GM13977 (cell line): ENCODE data around the gene EDEM3.
"Not testable (repeated sequence)": the region's sequence is repeated elsewhere in the genome, so short reads cannot be mapped to it uniquely, and the experiment has no call there.

Source experiments
- DNase-seq: peaks from one replicate; pipeline ENCODE4 v3.0.0; 2012; ENCODE audit warnings: low spot score
- in situ Hi-C: fragments of 300-500 bp; cut with MboI; formaldehyde crosslinking; loops from one replicate; pipeline ENCODE4 v1.12.0; 2022; ENCODE audit warnings: low sequenced_read_pairs, low pct_unique_long_range_greater_than_20kb, mixed read lengths, inconsistent platforms; ENCODE audit not compliant: unreplicated experiment
- TF ChIP-seq, protein P1 (sequence below): IDR thresholded peaks from 2 replicates; pipeline ENCODE4 v1.5.1; 2012; ENCODE audit warnings: mild to moderate bottlenecking, control low read depth; ENCODE audit not compliant: insufficient read depth; ENCODE audit errors: extremely low read depth, missing control alignments

EDEM3 gene

DNA sequence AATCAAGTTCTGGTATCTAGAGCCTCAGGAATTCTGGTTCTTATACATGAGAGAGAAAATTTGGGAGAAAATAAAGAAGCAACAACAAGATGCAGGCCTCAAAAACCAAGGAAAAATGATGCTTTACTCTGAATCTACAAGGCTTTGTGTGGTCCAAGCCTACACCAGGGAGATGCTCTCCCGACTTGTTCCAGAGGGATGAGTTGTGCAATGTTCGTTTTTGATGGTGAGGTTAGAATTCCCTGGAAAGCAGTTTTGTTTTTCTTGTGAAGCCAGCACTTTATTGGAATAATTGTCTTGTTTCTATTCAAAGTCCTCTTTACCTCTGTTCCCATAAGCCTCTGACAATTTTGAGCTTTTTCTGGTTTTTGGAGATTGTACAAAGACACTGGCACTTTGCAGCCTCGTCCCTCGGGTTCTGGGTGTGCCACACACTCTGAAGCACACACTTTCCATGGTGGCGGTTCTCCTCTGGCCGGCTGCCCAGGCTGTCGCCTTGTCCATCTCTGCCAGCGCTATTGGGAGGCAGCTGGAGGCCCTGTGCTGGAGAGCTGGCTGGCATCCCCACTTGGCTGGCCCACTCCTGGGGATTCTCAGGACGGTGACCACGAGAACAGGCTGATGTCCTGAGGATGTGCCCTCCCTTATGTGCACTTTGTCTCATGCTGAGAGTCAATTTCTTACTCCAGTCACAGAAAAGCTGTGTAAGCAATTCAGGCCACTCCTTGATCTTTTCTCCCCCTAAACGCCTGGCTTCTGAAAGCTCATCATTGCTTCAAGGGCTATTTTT lies 70.2 kb downstream of the EDEM3 start:
- no peak for DNase-seq
- in situ Hi-C loops, result no loop called here
- TF ChIP-seq, protein P1, sequence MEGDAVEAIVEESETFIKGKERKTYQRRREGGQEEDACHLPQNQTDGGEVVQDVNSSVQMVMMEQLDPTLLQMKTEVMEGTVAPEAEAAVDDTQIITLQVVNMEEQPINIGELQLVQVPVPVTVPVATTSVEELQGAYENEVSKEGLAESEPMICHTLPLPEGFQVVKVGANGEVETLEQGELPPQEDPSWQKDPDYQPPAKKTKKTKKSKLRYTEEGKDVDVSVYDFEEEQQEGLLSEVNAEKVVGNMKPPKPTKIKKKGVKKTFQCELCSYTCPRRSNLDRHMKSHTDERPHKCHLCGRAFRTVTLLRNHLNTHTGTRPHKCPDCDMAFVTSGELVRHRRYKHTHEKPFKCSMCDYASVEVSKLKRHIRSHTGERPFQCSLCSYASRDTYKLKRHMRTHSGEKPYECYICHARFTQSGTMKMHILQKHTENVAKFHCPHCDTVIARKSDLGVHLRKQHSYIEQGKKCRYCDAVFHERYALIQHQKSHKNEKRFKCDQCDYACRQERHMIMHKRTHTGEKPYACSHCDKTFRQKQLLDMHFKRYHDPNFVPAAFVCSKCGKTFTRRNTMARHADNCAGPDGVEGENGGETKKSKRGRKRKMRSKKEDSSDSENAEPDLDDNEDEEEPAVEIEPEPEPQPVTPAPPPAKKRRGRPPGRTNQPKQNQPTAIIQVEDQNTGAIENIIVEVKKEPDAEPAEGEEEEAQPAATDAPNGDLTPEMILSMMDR, result no peak

DNA sequence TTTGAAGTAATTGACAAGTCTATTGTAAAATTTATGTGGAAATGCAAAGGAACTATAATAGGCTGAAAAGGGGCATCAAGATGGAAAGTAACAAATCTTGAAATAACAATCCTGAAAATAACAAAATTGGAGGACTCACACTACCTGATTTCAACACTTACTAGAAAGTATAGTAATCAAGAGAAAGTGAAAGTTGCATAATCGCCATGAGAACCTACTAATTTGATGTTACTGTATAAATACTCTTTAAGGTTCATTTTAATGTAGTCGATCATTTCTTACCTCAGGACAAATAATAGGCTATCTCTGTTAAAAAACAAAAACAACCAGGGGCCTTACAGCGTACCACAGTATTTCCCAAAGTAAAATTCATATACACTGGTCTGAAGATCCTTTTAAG lies 71.7 kb downstream of the EDEM3 start:
- TF ChIP-seq, protein P1, result no peak
- in situ Hi-C loops, result no loop called here
- no peak for DNase-seq

DNA sequence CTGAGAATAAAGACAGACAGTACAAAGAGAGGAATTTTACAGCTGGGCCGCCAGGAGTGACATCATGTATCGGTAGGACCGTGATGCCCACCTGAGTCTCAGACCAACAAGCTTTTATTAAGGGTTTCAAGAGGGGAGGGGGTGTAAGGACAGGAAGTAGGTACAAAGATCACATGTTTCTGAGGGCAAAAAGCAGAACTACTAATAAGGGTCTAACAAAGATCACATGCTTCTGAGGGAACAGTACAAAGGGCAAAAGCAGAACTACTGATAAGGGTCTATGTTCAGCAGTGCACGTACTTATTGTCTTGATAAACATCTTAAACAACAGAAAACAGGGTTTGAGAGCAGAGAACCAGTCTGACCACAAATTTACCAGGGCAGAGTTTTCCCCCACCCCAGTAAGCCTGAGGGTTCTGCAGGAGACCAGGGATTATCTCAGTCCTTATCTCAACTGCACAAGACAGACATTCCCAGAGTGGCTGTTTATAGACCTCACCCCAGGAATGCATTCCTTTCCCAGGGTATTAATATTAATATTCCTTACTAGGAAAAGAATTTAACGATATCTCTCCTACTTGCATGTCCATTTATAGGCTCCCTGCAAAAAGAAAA lies 73.9 kb downstream of the EDEM3 start:
- in situ Hi-C loops, DNase-seq: not testable (repeated sequence)

DNA sequence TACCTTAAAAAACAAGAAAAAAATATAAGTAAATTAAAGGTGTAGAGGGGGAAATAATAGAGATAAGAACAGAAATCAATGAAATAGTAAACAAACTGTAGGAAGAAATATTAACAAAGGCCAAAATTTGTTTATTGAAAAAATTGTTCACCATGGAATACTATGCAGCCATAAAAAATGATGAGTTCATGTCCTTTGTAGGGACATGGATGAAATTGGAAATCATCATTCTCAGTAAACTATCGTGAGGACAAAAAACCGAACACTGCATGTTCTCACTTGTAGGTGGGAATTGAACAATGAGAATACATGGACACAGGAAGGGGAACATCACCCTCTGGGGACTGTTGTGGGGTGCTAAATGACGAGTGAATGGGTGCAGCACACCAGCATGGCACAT lies 75.2 kb downstream of the EDEM3 start:
- in situ Hi-C loops, DNase-seq: not testable (repeated sequence)

DNA sequence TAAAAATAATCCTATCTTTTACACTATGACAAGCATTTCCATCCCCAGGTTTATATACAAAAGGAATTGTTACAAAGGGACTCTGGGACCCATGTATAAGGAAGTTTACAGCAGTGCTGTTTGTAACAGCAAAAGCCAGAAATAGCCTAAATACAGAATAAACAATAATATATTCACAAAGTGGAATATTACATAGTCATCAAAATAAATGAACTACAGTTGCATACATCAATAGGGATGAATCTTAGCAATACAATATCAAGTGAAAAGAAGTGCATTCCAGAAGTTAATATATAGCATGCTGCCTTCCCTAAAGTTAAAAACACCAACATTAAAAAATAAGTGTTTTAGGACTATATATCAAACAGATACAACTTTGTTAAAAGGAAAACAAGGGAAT lies 77.3 kb downstream of the EDEM3 start:
- in situ Hi-C loops, result no loop called here
- TF ChIP-seq, protein P1, result no peak
- no peak for DNase-seq

DNA sequence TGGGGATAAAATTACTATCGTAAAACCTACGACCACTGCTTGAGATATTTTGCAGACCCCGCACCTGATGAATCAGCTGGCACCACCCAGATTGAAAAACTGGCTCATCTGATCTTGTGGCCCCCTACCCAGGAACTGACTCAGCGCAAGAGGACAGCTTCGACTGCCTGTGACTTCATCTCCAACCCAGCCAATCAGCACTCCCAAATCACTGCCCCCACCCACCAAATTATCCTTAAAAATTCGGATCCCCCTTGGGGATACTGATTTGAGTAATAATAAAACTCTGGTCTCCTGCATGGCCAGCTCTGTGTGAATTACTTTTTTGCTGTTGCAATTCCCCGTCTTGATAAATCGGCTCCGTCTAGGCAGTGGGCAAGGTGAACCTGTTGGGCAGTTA lies 81.4 kb downstream of the EDEM3 start:
- in situ Hi-C loops, result loop anchor here (25.0 kb wide), 2 partner anchors 436 to 586 kb away; no protein-coding TSS in a partner anchor
- DNase-seq, result no peak
- TF ChIP-seq, protein P1, result no peak

DNA sequence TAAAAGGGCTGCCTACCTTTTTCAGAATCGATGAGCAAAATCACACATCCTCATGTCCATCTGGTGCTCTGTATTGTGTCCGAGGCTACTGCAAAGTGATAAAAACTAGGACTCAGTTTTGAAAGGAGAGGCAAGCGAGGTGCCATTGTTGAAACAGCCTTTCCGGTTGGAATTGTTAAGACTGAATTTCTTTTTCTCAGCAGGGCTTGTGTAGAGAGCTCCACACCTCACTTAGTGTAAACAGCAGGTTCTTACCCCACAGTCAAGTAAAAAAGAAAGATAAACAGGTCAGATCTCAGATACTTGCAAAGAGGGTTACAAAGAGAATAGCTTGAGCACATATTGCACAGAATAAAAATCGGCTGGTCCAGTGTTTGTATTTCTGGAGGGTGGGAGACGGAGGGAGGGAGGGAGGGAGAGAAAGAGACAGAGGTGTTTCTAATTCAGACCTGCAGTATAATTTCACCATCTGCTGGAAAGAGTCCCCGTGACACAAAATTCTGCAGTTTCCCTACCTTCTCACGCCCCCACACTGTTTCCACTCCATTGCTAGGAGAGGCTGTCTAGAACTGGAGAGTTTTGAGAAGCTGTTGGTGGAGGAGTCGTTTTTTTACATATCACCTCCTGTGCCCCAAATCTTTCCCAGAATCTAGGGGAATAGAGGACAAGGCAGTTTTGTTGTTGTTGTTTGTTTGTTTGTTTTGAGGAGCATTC lies 82.5 kb downstream of the EDEM3 start:
- TF ChIP-seq, protein P1, result no peak
- in situ Hi-C loops, result loop anchor here (25.0 kb wide), 2 partner anchors 435 to 585 kb away; no protein-coding TSS in a partner anchor
- DNase-seq, result no peak
